H1 (cell line): Measurements from ENCODE around the gene NDUFB8. TPM values are rescaled to one million over a fixed set of nuclear protein-coding genes. Genes with fewer than 3 reads are reported as not detected.

Experiments
- CTCF ChIA-PET: fragments of 300-600 bp; sonication (Branson Sonifier 250); formaldehyde crosslinking; loops from one replicate; lab custom pipeline; 2021; ENCODE audit not compliant: partially characterized antibody; lab: Charles Lee
- POLR2A ChIA-PET: fragments of 300-600 bp; sonication (Branson Sonifier 250); formaldehyde crosslinking; loops from one replicate; lab custom pipeline; 2021; ENCODE audit warnings: inconsistent platforms; ENCODE audit not compliant: partially characterized antibody; lab: Charles Lee
- DNase-seq, 2 experiments: peaks; one replicate each; pipeline versions ENCODE4 v3.0.0 to v3.0.0-alpha.2; 2010 to 2022; ENCODE audit warnings: low spot score in 2 of 2, low read depth in 1 of 2, mixed read lengths in 1 of 2
- FAIRE-seq: peaks from 2 replicates; lab custom pipeline; 2011; peaks lifted over from hg19 to GRCh38; lab: Jason Lieb, UNC
- H2AFZ ChIP-seq: 2 replicates; pipeline ENCODE4 v1.8.1; 2012; ENCODE audit warnings: low read length, inconsistent platforms
- H2AK5ac ChIP-seq: 2 replicates; pipeline ENCODE4 v1.6.1; 2013; ENCODE audit warnings: low read depth, low read length
- H2BK120ac ChIP-seq: replicated peaks from 2 replicates; pipeline ENCODE3; 2013; ENCODE audit warnings: low read depth, low read length, inconsistent platforms
- H2BK12ac ChIP-seq: 2 replicates; pipeline ENCODE4 v1.6.1; 2013; ENCODE audit warnings: low read depth, low read length
- H2BK15ac ChIP-seq: 2 replicates; pipeline ENCODE4 v1.6.1; 2013; ENCODE audit warnings: low read length
- H2BK20ac ChIP-seq: 2 replicates; pipeline ENCODE4 v1.6.1; 2013; ENCODE audit warnings: low read length
- H2BK5ac ChIP-seq: 2 replicates; pipeline ENCODE4 v1.6.1; 2013; ENCODE audit warnings: low read depth, low read length
- H3K14ac ChIP-seq: 2 replicates; pipeline ENCODE4 v1.6.1; 2013; ENCODE audit warnings: inconsistent platforms; ENCODE audit not compliant: insufficient read length
- H3K18ac ChIP-seq: 2 replicates; pipeline ENCODE4 v1.6.1; 2013; ENCODE audit warnings: low read length; ENCODE audit errors: extremely low read depth
- H3K23ac ChIP-seq: 2 replicates; pipeline ENCODE4 v1.6.1; 2013; ENCODE audit warnings: inconsistent platforms; ENCODE audit not compliant: insufficient read length
- H3K23me2 ChIP-seq: 2 replicates; pipeline ENCODE4 v1.6.1; 2013; ENCODE audit warnings: low read depth, low read length
- H3K27ac ChIP-seq: 2 replicates; pipeline ENCODE4 v1.6.1; 2011; ENCODE audit warnings: low read depth, low read length, inconsistent platforms
- H3K27me3 ChIP-seq, 4 experiments: replicated peaks in 1 of 4; 1 replicate in 1 of 4; 2 replicates in 3 of 4; pipeline versions ENCODE4 v1.6.1 to v1.8.1; 2011 to 2013; ENCODE audit warnings: low read length in 3 of 4, mild to moderate bottlenecking in 3 of 4, inconsistent platforms in 2 of 4, mixed read lengths in 2 of 4, moderate library complexity in 1 of 4; ENCODE audit not compliant: control insufficient read depth in 3 of 4, insufficient read depth in 3 of 4; ENCODE audit errors: extremely low read depth in 1 of 4
- H3K36me3 ChIP-seq, 4 experiments: 2 replicates each; pipeline versions ENCODE4 v1.6.1 to v1.8.1; 2011 to 2013; ENCODE audit warnings: mild to moderate bottlenecking in 4 of 4, low read length in 3 of 4, moderate library complexity in 2 of 4, control low read depth in 1 of 4, inconsistent platforms in 1 of 4; ENCODE audit not compliant: insufficient read depth in 4 of 4, control insufficient read depth in 2 of 4
- H3K4ac ChIP-seq: replicated peaks from 2 replicates; pipeline ENCODE3; 2013; ENCODE audit warnings: low read length, low read depth, mixed read lengths, inconsistent platforms; ENCODE audit not compliant: insufficient read length
- H3K4me1 ChIP-seq, 4 experiments: replicated peaks in 1 of 4; 1 replicate in 1 of 4; 2 replicates in 3 of 4; pipeline versions ENCODE4 v1.6.1 to v1.8.1; 2011 to 2013; ENCODE audit warnings: low read length in 3 of 4, inconsistent platforms in 2 of 4, mixed read lengths in 1 of 4; ENCODE audit not compliant: insufficient read depth in 4 of 4, control insufficient read depth in 3 of 4
- H3K4me2 ChIP-seq, 2 experiments: 2 replicates each; pipeline versions ENCODE4 v1.6.1 to v1.8.1; 2011 to 2013; ENCODE audit warnings: low read depth in 2 of 2, low read length in 2 of 2, control low read depth in 1 of 2, inconsistent platforms in 1 of 2, mild to moderate bottlenecking in 1 of 2; ENCODE audit not compliant: insufficient read depth in 1 of 2
- H3K4me3 ChIP-seq, 4 experiments: fragments of 200-600, 300-600 bp in 1 of 4; sonication (generic), shearing (Covaris generic), sonication (Bioruptor Twin) in 1 of 4; 2 replicates each; pipeline versions ENCODE4 v1.5.1 to v1.8.1; 2011 to 2016; ENCODE audit warnings: low read length in 4 of 4, low read depth in 3 of 4, control low read depth in 2 of 4, inconsistent platforms in 2 of 4, mild to moderate bottlenecking in 2 of 4, mixed read lengths in 1 of 4, moderate library complexity in 1 of 4; ENCODE audit not compliant: insufficient read depth in 2 of 4; ENCODE audit errors: extremely low read depth in 1 of 4
- H3K56ac ChIP-seq: replicated peaks from 2 replicates; pipeline ENCODE3; 2013; ENCODE audit warnings: low read depth, mild to moderate bottlenecking, mixed read lengths, low read length, inconsistent platforms; ENCODE audit not compliant: insufficient read length
- H3K79me1 ChIP-seq: 2 replicates; pipeline ENCODE4 v1.6.1; 2013; ENCODE audit warnings: low read depth, low read length, control low read depth
- H3K79me2 ChIP-seq, 2 experiments: 2 replicates each; pipeline versions ENCODE4 v1.6.1 to v1.8.1; 2012 to 2013; ENCODE audit warnings: low read length in 2 of 2, mild to moderate bottlenecking in 2 of 2, inconsistent platforms in 1 of 2; ENCODE audit not compliant: insufficient read depth in 2 of 2, control insufficient read depth in 1 of 2
- H3K9ac ChIP-seq, 4 experiments: replicated peaks in 1 of 4; 1 replicate in 1 of 4; 2 replicates in 3 of 4; pipeline versions ENCODE4 v1.6.1 to v1.8.1; 2011 to 2013; ENCODE audit warnings: low read depth in 3 of 4, low read length in 3 of 4, control low read depth in 2 of 4, mild to moderate bottlenecking in 2 of 4, moderate library complexity in 2 of 4, inconsistent platforms in 1 of 4; ENCODE audit errors: extremely low read depth in 1 of 4
- H3K9me3 ChIP-seq, 2 experiments: 2 replicates each; pipeline versions ENCODE4 v1.6.1 to v1.8.1; 2012 to 2013; ENCODE audit warnings: mild to moderate bottlenecking in 2 of 2, moderate library complexity in 2 of 2, control low read depth in 1 of 2, inconsistent platforms in 1 of 2, low read depth in 1 of 2, low read length in 1 of 2, mixed read lengths in 1 of 2; ENCODE audit not compliant: insufficient read depth in 2 of 2
- H4K20me1 ChIP-seq, 2 experiments: replicated peaks in 1 of 2; 2 replicates each; pipeline versions ENCODE3 to v1.8.1; 2011 to 2013; ENCODE audit warnings: inconsistent platforms in 2 of 2, low read length in 2 of 2, mild to moderate bottlenecking in 1 of 2; ENCODE audit not compliant: insufficient read depth in 2 of 2, control insufficient read depth in 1 of 2
- H4K5ac ChIP-seq: 2 replicates; pipeline ENCODE4 v1.6.1; 2013; ENCODE audit warnings: low read length, low read depth, mixed read lengths, inconsistent platforms; ENCODE audit not compliant: insufficient read length
- H4K8ac ChIP-seq: 2 replicates; pipeline ENCODE4 v1.8.0; 2013; ENCODE audit warnings: mild to moderate bottlenecking, moderate library complexity, low read length, inconsistent platforms; ENCODE audit not compliant: insufficient read depth; ENCODE audit errors: extremely low read depth
- H4K91ac ChIP-seq: replicated peaks from 2 replicates; pipeline ENCODE3; 2013; ENCODE audit warnings: low read length, mixed read lengths, inconsistent platforms; ENCODE audit not compliant: insufficient read length
- EGR1 ChIP-seq: IDR thresholded peaks from 2 replicates; pipeline ENCODE4 v1.6.1; 2011; ENCODE audit warnings: low read depth, low read length, borderline replicate concordance
- HDAC2 ChIP-seq, 2 experiments: fragments of 300-600 bp in 1 of 2; sonication (generic) in 1 of 2; IDR thresholded peaks; 2 replicates each; pipeline ENCODE4 v1.6.1; 2011 to 2012; ENCODE audit warnings: low read depth in 2 of 2, low read length in 2 of 2, mild to moderate bottlenecking in 2 of 2, moderate library complexity in 2 of 2, borderline replicate concordance in 1 of 2, inconsistent platforms in 1 of 2
- MAX ChIP-seq: IDR thresholded peaks from 2 replicates; pipeline ENCODE4 v1.6.1; 2012; ENCODE audit warnings: inconsistent platforms
- SAP30 ChIP-seq: fragments of 300-600 bp; sonication (generic); IDR thresholded peaks from 2 replicates; pipeline ENCODE4 v1.7.1; 2012; ENCODE audit warnings: low read length, moderate library complexity, mild to moderate bottlenecking, inconsistent platforms; ENCODE audit not compliant: insufficient read depth, insufficient replicate concordance
- WGBS, 2 experiments: shearing (Covaris generic) in 1 of 2; methylation state at CpG; one replicate each; pipeline versions ENCODE4 v1.1.6 to v1.1.7; 2013 to 2015; ENCODE audit warnings: low lambda C conversion rate in 2 of 2, mixed read lengths in 2 of 2, inconsistent platforms in 1 of 2, low coverage in 1 of 2, missing lambda C conversion rate in 1 of 2; ENCODE audit not compliant: insufficient replicate concordance in 2 of 2, insufficient coverage in 1 of 2, insufficient read length in 1 of 2; ENCODE audit errors: extremely low coverage in 1 of 2, missing lambda C conversion rate in 1 of 2; 5-methylcytosine and 5-hydroxymethylcytosine counted together
- polyA plus RNA-seq, 7 experiments: library from polyadenylated mRNA; depleted of rRNA in 3 of 7; stranded (reverse) in 5 of 7; unstranded in 2 of 7; fragments of >200 nt in 5 of 7; fragments of 200-250 nt in 2 of 7; gene quantifications; 1 replicate in 5 of 7; 2 replicates in 1 of 7; 4 replicates in 1 of 7; pipeline versions ENCODE4 v1.2.1 to v1.2.3, GENCODE V29; 2011 to 2013; ENCODE audit warnings: missing spikeins in 2 of 7, mixed read lengths in 2 of 7
- total RNA-seq: library from RNA; stranded (reverse); fragmentation: NEBNext Ultra II Directional; extraction: Animal tissue kit (Norgen Biotek cat#: 25700); gene quantifications from 2 replicates; pipeline ENCODE4 v1.2.1, GENCODE V29; 2021
- TF ChIP-seq, protein P1 (sequence below): IDR thresholded peaks from 2 replicates; pipeline ENCODE4 v1.6.1; 2012; ENCODE audit warnings: inconsistent platforms

The NDUFB8 gene
- total and polyA plus RNA-seq, 2 of the 8 experiments (the other 6 are each of a cell fraction or from before 2014, with no cell fraction given) = 175 to 455 TPM

DNA sequence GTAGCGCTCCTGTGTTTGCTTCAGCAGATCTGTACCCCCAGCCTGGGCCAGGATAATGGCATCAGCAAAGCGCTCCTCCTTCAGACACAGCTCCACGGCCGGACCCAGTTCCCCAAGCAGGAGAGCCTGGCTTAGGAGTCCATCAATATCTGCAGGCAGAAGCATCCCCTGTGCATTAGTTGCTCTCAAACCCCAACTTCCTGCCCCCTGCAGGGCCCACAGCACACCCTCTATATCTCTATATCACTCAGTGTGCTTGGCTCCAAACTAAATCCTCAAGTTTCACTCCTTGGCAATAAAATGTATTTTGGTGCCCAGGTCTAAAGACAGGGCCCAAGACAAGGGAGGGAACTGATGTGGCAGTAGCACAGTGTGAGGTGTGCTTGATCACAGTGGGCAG lies 31.6 kb downstream of the NDUFB8 start:
- H4K91ac ChIP-seq = no peak overlapping the region
- no peaks in the 10 kb centered on the region; a peak in 1 of 8 replicates for H3K36me3 ChIP-seq
- ChIA-PET POLR2A (interaction anchor here (1.0 to 1.3 kb wide), 2 partner anchors 8 to 241 kb away, joined by 3 read pairs; no protein-coding TSS in a partner anchor), CTCF (interaction anchor here (0.8 to 8.7 kb wide), 9 partner anchors 9 to 552 kb away, joined by 3 to 111 read pairs (median 8); partner anchors contain the start of gene PKD2L1)
- H3K27ac ChIP-seq = no peak overlapping the region
- no peak overlapping the region for H3K9ac ChIP-seq
- H3K18ac ChIP-seq = no peak overlapping the region
- H2BK5ac ChIP-seq = no peak overlapping the region
- no peak overlapping the region for H2AK5ac ChIP-seq
- no peak for FAIRE-seq
- no peak overlapping the region for H3K56ac ChIP-seq
- no peak overlapping the region for H3K4ac ChIP-seq
- peaks cover 7 to 37% (median 16%) of the 10 kb centered on the region in 4 experiments; a peak in 6 of 7 replicates for H3K27me3 ChIP-seq
- no peaks in the 10 kb centered on the region; the same call in 1 of the 2 replicates for H3K23me2 ChIP-seq
- H2BK12ac ChIP-seq = no peak overlapping the region
- H3K79me2 ChIP-seq = no peaks in the 10 kb centered on the region
- DNase-seq = no peak
- no peaks in the 10 kb centered on the region for H3K79me1 ChIP-seq
- no peak overlapping the region for H2BK20ac ChIP-seq
- no peak overlapping the region for H2BK15ac ChIP-seq
- H3K23ac ChIP-seq = no peak overlapping the region
- no peak overlapping the region for H2AFZ ChIP-seq
- no peaks in the 10 kb centered on the region for H3K9me3 ChIP-seq
- H3K14ac ChIP-seq = no peak overlapping the region
- no peak overlapping the region for H3K4me3 ChIP-seq
- no peak overlapping the region for H2BK120ac ChIP-seq
- peaks cover 0 to 3% of the 10 kb centered on the region in 2 experiments for H4K20me1 ChIP-seq
- no peak overlapping the region for H4K5ac ChIP-seq
- H3K4me1 ChIP-seq = no peaks in the 10 kb centered on the region
- 90% methylated on average over 4 of the region's 4 CpGs; no CpG with 5 or more reads in 1 of the 2 experiments for WGBS, 2 experiments
- no peak overlapping the region for H3K4me2 ChIP-seq
- H4K8ac ChIP-seq = no peak overlapping the region
- TF ChIP-seq HDAC2 (IDR thresholded peaks at IDR 0.05; ENCODE audit: borderline replicate concordance in 1 of 2, low read depth in 2 of 2, low read length in 2 of 2) = no peak
- no peak for TF ChIP-seq SAP30
- no peak for TF ChIP-seq EGR1
- TF ChIP-seq MAX = no peak
- TF ChIP-seq, protein P1, sequence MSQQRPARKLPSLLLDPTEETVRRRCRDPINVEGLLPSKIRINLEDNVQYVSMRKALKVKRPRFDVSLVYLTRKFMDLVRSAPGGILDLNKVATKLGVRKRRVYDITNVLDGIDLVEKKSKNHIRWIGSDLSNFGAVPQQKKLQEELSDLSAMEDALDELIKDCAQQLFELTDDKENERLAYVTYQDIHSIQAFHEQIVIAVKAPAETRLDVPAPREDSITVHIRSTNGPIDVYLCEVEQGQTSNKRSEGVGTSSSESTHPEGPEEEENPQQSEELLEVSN = no peak
